HuH-7.5 (cell line): ENCODE results near the gene WNT3A.

ENCODE experiments used
- DNase-seq: peaks from one replicate; pipeline ENCODE4 v3.0.0; 2011; ENCODE audit warnings: low spot score

Gene WNT3A

DNA sequence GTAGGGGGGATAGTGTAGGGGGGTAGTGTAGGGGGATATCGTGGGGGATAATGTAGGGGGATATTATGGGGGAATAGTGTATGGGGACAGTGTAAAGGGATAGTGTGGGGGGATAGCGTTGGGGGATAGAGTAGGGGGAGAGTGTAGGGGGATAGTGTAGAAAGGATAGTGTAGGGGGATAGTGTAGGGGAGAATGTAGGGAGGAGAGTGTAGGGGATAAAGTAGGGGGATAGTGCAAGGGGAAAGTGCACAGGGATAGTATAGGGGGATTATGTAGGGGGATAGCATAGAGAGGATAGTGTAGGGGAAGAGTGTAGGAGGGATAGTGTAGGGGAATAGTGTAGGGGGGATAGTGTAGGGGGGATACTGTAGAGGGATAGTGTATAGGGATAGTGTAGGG lies 63.4 kb downstream of the WNT3A start:
- no peak for DNase-seq

DNA sequence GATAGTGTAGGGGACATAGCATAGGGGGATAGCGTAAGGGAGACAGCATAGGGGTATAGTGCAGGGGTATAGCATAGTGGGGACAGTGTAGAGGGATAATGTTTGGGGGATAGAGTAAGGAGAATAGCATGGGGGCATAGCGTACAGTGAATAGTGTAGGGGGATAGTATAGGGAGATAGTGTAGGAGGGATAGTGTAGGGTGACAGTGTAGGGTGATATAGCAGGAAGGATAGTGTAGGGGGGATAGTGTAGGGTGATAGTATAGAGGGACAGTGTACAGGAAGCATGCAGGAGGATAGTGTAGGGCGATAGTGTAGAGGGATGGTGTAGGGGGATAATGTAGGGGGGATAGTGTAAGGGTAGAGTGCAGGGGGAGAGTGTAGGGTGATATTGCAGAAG lies 64.1 kb downstream of the WNT3A start:
- no peak for DNase-seq

DNA sequence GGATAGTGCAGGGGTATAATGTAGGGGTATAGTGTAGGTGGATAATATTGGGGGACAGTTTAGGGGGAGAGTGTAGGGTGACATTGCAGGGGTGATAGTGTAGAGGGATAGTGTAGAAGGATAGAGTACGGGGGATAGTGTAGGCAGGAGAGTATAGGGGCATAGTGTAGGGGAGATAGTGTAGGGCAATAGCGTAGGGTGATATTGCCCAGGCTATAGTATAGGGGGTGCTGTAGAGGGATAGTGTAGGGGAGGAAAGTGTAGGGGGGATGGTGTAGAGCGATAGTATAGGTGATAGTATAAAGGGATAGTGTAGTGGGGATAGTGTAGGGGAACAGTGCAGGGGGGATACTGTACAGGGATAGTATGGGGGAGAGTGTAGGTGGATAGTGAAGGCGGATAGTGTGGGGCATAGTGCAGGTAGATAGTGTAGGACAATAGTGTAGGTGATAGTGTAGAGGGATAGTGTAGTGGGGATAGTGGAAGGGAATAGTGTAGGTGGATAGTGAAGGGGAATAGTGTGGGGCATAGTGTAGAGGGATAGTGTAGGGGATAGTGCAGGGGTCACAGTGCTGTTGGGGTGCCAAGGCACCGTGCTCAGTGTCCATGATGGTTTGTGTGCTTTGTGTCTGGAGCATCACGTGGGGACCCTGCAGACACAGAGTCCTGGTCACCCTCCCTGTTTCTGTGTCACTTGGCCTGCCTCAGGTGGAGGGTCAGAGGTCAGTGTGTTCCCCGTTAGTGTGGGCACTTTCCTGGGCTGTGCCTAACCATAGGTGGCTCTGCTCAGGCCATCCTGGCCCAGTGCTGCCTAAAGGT lies 65.2 kb downstream of the WNT3A start:
- DNase-seq: no peak

- DNase-seq: no peak
Observed at GRCh38 chr1:228072658-228073043, 65.9 kb downstream of the WNT3A start.

- no peak for DNase-seq
Observed at GRCh38 chr1:228073061-228073856, 66.5 kb downstream of the WNT3A start.

DNA sequence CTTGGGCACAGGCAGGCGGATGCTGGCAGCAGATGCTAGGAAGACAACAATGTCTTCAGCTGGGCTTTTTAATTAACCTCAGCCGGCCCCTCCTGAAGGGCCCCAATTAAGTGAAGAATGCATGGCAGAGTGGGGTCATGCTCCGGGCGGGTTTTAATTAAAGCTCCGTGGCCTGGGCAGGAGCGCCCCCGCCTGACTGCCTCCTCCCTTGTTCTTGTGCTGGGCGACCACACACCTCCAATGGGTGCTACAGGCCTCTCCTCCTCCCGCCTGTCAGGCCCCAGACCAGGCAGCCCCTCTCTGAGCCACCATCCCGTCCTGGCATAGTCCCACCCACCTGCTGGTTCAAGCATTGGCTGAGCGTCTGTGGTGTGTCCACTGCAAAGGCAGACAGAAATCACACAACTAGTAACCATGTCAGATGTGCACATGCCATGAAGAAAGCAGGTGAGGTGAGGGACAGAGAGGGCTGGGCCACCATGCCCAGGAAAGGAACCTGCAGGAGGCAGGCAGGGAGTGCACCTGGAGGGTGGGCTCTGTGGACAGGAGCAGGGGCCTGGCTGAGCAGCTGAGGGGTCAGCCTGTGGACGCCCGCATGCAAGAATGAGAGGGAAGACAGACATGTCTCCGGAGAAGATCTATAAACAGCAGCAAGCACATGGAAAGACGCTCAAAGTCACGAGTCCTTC lies 67.2 kb downstream of the WNT3A start:
- DNase-seq: no peak

DNA sequence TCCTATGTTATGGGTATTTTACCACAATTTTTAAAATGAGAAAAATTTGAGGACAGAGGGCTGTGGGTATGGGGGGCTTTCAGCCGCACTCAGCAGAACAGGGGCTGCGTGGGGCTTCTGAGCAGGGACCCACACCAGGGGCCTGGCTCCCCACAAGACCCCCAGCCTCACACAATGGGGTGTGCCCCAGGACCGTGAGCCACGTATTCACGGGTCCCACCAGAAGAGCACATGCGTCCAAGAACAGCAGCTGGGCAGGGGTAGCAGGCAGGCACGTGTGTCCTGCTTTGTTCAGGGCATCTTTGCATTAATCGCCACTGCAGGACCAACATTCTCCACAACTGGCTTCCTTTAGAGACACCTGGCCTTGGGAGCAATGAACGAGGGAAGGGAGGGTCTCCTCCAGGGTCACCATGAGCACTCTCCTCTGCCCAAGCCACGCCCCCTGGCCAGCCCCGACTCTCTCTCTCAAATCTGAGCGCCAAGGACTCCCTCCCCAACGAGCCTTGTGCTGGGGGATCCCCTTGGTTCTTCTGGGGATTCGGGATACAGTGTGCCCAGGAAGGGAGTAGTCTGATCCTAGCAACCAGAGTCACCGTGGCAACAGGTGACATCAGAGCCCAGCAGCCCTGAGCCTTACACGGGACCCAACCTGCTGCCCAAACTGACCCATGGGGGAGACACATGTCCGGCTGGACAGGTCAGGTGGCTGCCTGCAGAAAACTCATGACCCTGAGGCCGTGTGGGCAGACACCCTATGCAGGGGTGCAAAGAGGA lies 68.3 kb downstream of the WNT3A start:
- DNase-seq: no peak

DNA sequence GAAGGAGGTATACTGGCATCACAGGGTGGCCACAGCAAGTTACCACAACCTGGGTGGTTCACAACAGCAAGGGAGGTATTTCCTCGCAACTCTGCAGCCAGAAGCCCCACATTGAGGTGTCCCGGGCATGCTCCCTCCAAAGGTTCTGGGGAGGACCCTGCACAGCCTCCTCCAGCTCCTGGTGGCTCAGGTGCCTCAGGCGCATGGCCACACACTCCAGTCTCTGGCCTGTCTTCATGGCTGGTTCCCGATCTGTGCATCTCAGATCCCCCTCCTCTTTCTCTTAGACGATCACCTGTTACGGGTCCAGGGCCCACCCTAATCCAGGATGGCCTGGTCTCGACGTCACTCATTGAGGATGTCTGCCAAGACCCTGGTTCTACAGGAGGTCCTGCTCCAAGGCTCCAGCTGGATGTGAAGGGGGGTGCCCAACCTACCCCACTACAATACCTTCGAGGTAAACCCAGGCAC lies 69.0 kb downstream of the WNT3A start:
- DNase-seq: no peak

DNA sequence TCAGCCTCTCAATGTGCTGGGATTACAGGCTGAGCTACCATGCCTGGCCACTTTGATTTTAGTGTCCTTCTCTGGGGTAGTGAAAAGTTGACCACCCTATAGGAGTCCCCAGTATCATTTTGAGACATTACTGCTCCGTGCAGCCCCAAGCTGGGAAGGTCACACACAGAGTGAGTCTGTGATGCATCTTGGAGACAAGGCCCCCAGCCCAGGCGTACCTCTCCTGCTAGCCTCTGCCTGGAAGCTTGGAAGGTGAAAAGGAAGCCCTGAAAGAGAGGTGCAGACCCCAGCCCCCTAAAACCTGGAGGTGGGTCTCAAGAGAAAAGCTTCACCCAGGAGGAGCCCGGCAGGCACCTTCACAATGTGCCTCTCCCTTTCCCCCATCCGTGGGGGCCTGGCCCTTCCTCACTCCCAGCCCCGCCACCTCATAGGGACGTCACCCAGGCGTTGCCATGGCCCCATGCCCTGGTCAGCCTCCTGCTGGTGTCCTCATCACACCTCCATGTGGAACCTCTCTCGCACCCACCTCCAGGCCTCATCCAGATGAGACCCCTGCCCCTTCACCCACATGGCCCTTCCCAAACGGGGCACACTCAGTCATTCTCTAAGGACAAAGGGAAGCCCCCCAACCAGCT lies 70.1 kb downstream of the WNT3A start:
- no peak for DNase-seq

GRCh38 chr1:228077565-228078330 lies 71.0 kb downstream of the WNT3A start:
- DNase-seq: no peak

DNA sequence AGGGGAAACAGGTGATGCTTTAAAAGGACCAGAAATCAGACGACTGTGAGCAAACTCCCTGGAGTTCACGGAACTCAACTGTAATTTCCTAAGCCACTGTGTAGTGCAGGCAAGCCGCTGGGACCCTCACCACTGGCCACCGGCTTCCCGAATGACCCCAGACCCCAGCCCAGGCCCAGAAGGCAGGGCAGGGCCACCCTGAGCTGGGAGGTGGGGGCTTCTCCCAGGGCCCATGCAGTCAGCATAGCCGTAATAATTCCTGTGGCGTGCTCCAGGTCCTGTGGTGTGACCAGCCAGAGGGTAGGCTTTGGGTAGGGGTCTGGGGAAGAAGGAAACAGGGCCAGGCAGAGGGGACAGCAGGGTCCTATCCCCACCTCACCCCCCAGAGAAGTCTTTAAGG lies 72.2 kb downstream of the WNT3A start:
- DNase-seq: no peak

GRCh38 chr1:228079601-228080263 lies 72.9 kb downstream of the WNT3A start:
- no peak for DNase-seq

GRCh38 chr1:228081144-228081543 lies 74.3 kb downstream of the WNT3A start:
- no peak for DNase-seq

DNA sequence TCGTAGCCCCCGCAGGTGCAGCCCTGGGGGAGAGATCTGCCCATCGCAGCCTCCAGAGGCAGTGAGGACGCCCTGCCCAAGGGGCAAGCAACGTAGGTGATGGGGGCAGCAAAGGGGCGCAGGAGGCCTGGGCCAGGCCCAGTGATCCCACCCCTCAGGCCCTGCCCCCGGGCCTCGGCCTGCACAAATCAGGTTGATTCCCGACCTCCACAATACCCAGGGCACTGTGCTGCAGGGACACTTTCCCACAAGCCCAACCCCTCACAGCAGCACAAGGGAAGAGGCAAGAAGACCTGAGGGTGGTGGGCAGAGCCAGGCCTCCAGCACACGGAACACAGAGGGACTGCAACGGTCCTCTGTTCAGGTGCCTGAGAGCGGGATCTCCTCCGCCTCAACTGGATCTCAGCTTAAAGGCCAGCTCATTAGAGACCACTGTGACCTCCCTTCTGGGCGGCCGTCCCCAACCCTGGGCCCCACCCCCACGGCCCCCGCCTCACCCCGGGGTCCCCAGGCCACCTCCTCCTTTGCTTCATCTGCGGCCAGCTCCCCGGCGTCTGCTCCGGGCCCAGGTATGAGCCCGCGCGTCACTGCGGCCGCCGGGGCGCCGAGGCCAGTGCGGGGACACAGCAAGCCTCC lies 74.9 kb downstream of the WNT3A start:
- peak; percentile 65 for DNase-seq

DNA sequence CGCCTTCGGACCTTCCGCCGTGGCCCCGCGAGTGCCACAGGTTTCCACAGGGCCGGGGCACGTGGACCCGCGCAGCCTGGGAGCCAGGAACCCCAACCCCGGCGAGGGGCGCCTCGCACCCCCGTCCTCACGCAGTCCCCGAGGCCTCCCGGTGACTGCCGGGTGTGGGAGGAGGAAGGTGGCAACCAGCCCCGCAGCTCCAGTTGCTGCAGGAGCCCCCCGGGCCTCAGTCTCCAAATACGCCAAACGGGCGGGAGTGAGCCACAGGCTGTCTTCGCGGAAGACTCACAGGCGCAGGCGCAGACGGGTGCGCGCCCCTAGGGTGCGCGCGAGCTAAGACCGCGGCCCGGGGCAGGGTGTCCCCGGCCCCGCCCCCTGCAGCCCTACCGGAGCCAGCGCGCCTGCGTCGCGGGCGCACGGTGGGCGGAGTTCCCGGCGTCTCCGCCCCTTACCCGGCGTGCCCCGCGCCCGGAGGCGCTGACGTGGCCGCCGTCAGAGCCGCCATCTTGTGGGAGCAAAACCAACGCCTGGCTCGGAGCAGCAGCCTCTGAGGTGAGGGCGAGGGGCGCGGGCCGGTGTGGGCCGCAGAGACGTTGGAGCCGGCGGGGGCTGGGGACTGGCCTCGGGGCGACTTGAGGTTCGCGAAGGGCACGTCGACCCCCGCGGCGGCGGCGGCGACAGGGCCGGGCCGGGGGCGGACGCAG lies 75.6 kb downstream of the WNT3A start, which contains the start of gene ARF1:
ARF1 (plus strand) TSS at position 495 of the 704 bp plus-strand sequence. CDS start 14,407 bp downstream, outside the sequence.
- peak; percentile 97 for DNase-seq

GRCh38 chr1:228082918-228083870 lies 76.4 kb downstream of the WNT3A start:
- DNase-seq: peak; percentile 64

DNA sequence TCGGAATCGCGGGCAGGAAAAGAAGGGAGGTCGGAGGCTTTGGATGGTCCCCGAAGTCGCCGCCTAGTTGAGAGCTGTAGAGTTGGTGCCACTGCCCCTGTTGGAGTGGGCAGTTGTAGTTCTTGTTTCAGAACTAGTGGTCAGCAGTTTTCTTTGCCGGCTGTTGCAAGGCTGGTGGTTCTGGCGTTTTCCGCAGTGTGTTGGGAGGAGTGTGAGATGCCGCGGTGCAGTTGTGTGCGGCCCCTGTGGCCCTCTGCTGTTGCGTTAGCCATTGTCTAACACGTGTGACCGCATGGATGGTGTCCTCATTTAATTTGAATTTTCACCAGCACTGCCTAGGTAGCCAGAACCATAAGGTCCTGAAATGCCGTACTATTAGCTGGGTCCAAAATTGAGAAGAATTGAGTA lies 77.1 kb downstream of the WNT3A start:
- DNase-seq: no peak

DNA sequence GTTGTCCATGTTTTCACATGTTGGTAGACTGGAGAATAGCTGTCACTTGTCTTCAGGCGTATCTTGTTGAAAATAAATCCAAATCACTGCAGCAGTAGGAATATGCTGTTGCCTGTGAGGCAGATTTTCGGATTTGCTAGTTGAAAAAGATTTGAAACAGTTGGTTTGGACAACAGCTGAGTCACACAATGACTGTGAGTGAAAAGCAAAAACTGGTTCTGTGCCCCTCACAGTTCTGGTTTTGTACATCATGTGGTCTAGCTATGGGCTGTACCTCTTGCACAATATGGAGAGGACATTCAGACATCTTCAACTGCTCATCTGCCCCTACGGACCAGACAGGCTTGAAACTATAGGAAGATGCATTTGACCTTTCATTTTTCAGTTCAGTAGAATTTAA lies 77.5 kb downstream of the WNT3A start:
- no peak for DNase-seq
